Mesendoderm (in vitro differentiated cells): ENCODE measurements around the gene KCNK2.

Experiments
- DNase-seq: peaks from one replicate; pipeline ENCODE4 v3.0.0; 2013
- H2AK5ac ChIP-seq: 2 replicates; pipeline ENCODE4 v1.6.1; 2013; ENCODE audit warnings: low read length, inconsistent platforms
- H2BK120ac ChIP-seq: 2 replicates; pipeline ENCODE4 v1.6.1; 2013; ENCODE audit warnings: low read depth, mild to moderate bottlenecking, low read length, moderate library complexity, mixed read lengths
- H2BK15ac ChIP-seq: replicated peaks from 2 replicates; pipeline ENCODE4 v1.6.1; 2013; ENCODE audit warnings: low read depth, mild to moderate bottlenecking, moderate library complexity
- H2BK5ac ChIP-seq: 2 replicates; pipeline ENCODE4 v1.6.1; 2013; ENCODE audit warnings: low read length, inconsistent platforms
- H3K18ac ChIP-seq: 2 replicates; pipeline ENCODE4 v1.6.1; 2013; ENCODE audit warnings: mild to moderate bottlenecking, low read length, mixed read lengths
- H3K23ac ChIP-seq: one replicate; pipeline ENCODE4 v1.6.1; 2013; ENCODE audit warnings: low read length
- H3K27ac ChIP-seq: 2 replicates; pipeline ENCODE4 v1.5.1; 2013; ENCODE audit warnings: low read depth, mild to moderate bottlenecking, inconsistent platforms, low read length, moderate library complexity
- H3K27me3 ChIP-seq: 2 replicates; pipeline ENCODE4 v1.6.1; 2013; ENCODE audit warnings: low read length, control low read depth, mild to moderate bottlenecking, inconsistent platforms; ENCODE audit not compliant: insufficient read depth, poor library complexity
- H3K36me3 ChIP-seq: 2 replicates; pipeline ENCODE4 v1.6.1; 2013; ENCODE audit warnings: low read length, inconsistent platforms; ENCODE audit not compliant: control insufficient read depth, insufficient read depth
- H3K4ac ChIP-seq: one replicate; pipeline ENCODE4 v1.6.1; 2013; ENCODE audit warnings: low read depth, mild to moderate bottlenecking, low read length, moderate library complexity
- H3K4me1 ChIP-seq: 2 replicates; pipeline ENCODE4 v1.6.1; 2013; ENCODE audit warnings: low read depth, low read length, inconsistent platforms; ENCODE audit not compliant: control insufficient read depth
- H3K4me2 ChIP-seq: 2 replicates; pipeline ENCODE4 v1.6.1; 2013; ENCODE audit warnings: low read length
- H3K4me3 ChIP-seq: 2 replicates; pipeline ENCODE4 v1.5.1; 2013; ENCODE audit warnings: mild to moderate bottlenecking, low read length
- H3K56ac ChIP-seq: one replicate; pipeline ENCODE4 v1.6.1; 2013; ENCODE audit warnings: low read length
- H3K79me1 ChIP-seq: 2 replicates; pipeline ENCODE4 v1.6.1; 2013; ENCODE audit warnings: low read length, inconsistent platforms
- H3K79me2 ChIP-seq: 2 replicates; pipeline ENCODE4 v1.6.1; 2013; ENCODE audit warnings: mild to moderate bottlenecking, low read length; ENCODE audit not compliant: control insufficient read depth, insufficient read depth
- H3K9ac ChIP-seq: 2 replicates; pipeline ENCODE4 v1.6.1; 2013; ENCODE audit warnings: low read length, inconsistent platforms
- H4K5ac ChIP-seq: one replicate; pipeline ENCODE4 v1.6.1; 2013; ENCODE audit warnings: low read length
- H4K8ac ChIP-seq: one replicate; pipeline ENCODE4 v1.6.1; 2013; ENCODE audit warnings: low read depth, mild to moderate bottlenecking, control low read depth, low read length, moderate library complexity
- WGBS: extraction: QIAGEN DNeasy Blood & Tissue Kit; methylation state at CpG from one replicate; pipeline ENCODE4 v1.1.7; 2013; ENCODE audit warnings: low lambda C conversion rate, missing lambda C conversion rate; ENCODE audit not compliant: insufficient coverage; ENCODE audit errors: extremely low coverage; 5-methylcytosine and 5-hydroxymethylcytosine counted together

Gene KCNK2

DNA sequence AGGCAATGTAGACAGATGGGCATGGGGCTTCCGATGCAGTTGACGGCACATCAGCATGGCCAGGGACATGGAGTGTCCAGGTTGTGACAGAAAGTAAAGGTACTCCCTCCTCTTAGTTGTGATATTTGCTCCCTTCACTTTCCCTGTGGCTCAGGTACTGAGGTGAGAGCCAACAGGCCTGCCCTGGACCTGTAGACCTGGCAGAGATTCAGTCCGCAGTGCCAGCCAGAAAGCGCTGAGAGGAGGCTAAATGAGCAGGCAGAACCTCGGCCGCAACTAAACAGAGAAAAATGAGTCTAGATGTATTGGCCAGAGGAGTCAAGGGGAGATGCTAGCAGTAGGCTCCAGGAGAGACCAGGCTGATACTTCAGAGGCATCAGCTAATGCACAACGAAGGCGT, 22.6 kb upstream of the KCNK2 start:
- no peak overlapping the region for H4K8ac ChIP-seq
- H3K27ac ChIP-seq, result no peak overlapping the region
- no peak overlapping the region for H3K56ac ChIP-seq
- no peak overlapping the region for H4K5ac ChIP-seq
- no peak overlapping the region for H2BK15ac ChIP-seq
- no peak overlapping the region for H2BK5ac ChIP-seq
- no peaks in the 10 kb centered on the region for H3K4me1 ChIP-seq
- no peak overlapping the region for H3K4ac ChIP-seq
- no peaks in the 10 kb centered on the region for H3K79me1 ChIP-seq
- no peaks in the 10 kb centered on the region for H3K27me3 ChIP-seq
- no peak overlapping the region for H3K18ac ChIP-seq
- no peak overlapping the region for H2AK5ac ChIP-seq
- H3K79me2 ChIP-seq, result no peaks in the 10 kb centered on the region
- no CpG with 5 or more reads among the region's 8 CpGs for WGBS
- H3K4me3 ChIP-seq, result no peak overlapping the region
- H2BK120ac ChIP-seq, result no peak overlapping the region
- H3K23ac ChIP-seq, result no peak overlapping the region
- no peak overlapping the region for H3K4me2 ChIP-seq
- H3K9ac ChIP-seq, result no peak overlapping the region
- no peak for DNase-seq
- no peaks in the 10 kb centered on the region for H3K36me3 ChIP-seq

DNA sequence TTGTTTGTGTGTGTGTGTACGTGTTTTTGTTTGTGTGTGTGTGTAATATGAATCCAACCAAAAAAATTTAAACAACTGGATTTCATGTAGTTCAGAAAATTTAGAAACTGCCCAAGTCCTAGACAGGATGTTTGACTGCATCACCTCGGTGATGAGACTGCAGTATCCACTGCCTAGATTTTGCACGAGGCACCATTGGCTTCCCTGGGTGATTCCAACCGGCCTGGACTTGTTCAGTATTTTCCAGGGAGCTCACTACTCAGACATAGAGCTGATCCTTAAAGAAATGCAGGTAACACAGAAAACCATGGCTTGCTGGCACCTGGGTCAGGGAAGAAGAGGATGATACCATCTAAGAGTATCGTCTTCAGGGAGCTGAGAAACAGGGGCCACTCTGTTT, 18.2 kb upstream of the KCNK2 start:
- H3K18ac ChIP-seq, result no peak overlapping the region
- no peak overlapping the region for H3K4me3 ChIP-seq
- no peaks in the 10 kb centered on the region for H3K4me1 ChIP-seq
- H3K9ac ChIP-seq, result no peak overlapping the region
- 100% methylated on average over 1 of the region's 5 CpGs for WGBS
- H3K4me2 ChIP-seq, result no peak overlapping the region
- no peak overlapping the region for H4K8ac ChIP-seq
- H2BK120ac ChIP-seq, result no peak overlapping the region
- no peak overlapping the region for H4K5ac ChIP-seq
- H2BK5ac ChIP-seq, result no peak overlapping the region
- H3K4ac ChIP-seq, result no peak overlapping the region
- H3K36me3 ChIP-seq, result no peaks in the 10 kb centered on the region
- no peak overlapping the region for H2AK5ac ChIP-seq
- H3K79me1 ChIP-seq, result no peaks in the 10 kb centered on the region
- no peaks in the 10 kb centered on the region for H3K27me3 ChIP-seq
- no peak overlapping the region for H2BK15ac ChIP-seq
- H3K27ac ChIP-seq, result no peak overlapping the region
- H3K23ac ChIP-seq, result no peak overlapping the region
- H3K56ac ChIP-seq, result no peak overlapping the region
- no peaks in the 10 kb centered on the region for H3K79me2 ChIP-seq
- no peak for DNase-seq

DNA sequence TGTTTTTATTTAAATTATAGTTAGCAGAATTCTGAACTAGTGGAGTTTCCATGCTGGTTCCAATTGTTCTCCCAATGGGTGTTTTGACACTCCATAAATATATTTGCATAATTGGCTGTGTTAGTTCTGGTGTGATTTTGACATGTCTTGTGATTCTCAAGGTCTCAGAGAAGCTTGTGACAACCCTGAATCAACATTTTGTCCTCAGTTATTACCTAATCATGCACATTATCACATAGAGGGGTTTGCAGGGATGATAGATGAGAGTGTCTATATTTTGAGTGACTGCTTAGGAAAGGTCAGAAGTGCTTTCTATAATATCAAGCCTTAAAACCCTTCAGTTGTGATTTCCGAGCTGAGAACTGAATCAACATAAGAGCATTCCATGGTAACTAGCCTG, 11.5 kb upstream of the KCNK2 start:
- Histone ChIP-seq H2BK15ac (no peak overlapping the region), H3K79me1 (no peaks in the 10 kb centered on the region), H4K5ac (no peak overlapping the region), H2BK5ac (no peak overlapping the region), H3K27me3 (no peaks in the 10 kb centered on the region), H3K23ac (no peak overlapping the region), H2AK5ac (no peak overlapping the region), H3K9ac (no peak overlapping the region), H3K18ac (no peak overlapping the region), H3K4ac (no peak overlapping the region), H4K8ac (no peak overlapping the region), H3K4me2 (no peak overlapping the region), H3K4me3 (no peak overlapping the region), H3K79me2 (no peaks in the 10 kb centered on the region), H3K36me3 (no peaks in the 10 kb centered on the region), H3K27ac (no peak overlapping the region), H3K4me1 (no peaks in the 10 kb centered on the region), H3K56ac (no peak overlapping the region), H2BK120ac (no peak overlapping the region)
- WGBS, result no CpG with 5 or more reads among the region's 1 CpG
- DNase-seq, result no peak

DNA sequence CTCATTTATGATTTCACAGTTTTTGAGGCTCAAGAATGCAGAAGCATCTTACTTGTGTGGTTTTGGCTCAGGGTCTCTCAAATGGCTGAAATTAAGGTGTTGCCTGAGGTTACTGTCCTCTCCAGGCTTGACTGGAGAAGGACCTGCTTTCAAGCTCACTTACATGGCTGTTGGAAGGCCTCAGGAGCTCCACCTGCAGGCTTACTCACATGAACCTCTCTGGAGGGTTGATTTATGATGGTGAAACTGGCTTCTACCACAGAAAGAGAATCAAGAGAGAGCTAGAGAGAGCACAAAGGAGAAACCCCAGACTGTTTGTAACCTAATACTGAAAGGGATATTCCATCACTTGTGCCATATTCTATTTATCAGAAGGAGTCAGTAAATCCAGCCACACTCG, 6.2 kb upstream of the KCNK2 start:
- Histone ChIP-seq H3K9ac (no peak overlapping the region), H4K8ac (no peak overlapping the region), H3K4me2 (no peak overlapping the region), H3K27ac (no peak overlapping the region), H3K27me3 (peaks cover 11% of the 10 kb centered on the region), H2BK5ac (no peak overlapping the region), H2BK120ac (no peak overlapping the region), H3K36me3 (no peaks in the 10 kb centered on the region), H3K79me1 (no peaks in the 10 kb centered on the region), H3K79me2 (no peaks in the 10 kb centered on the region), H2AK5ac (no peak overlapping the region), H3K4ac (no peak overlapping the region), H2BK15ac (no peak overlapping the region), H3K18ac (no peak overlapping the region), H3K4me1 (no peaks in the 10 kb centered on the region), H3K4me3 (no peak overlapping the region), H3K56ac (no peak overlapping the region), H4K5ac (no peak overlapping the region), H3K23ac (no peak overlapping the region)
- peak; percentile 84 for DNase-seq
- no CpG with 5 or more reads among the region's 1 CpG for WGBS

DNA sequence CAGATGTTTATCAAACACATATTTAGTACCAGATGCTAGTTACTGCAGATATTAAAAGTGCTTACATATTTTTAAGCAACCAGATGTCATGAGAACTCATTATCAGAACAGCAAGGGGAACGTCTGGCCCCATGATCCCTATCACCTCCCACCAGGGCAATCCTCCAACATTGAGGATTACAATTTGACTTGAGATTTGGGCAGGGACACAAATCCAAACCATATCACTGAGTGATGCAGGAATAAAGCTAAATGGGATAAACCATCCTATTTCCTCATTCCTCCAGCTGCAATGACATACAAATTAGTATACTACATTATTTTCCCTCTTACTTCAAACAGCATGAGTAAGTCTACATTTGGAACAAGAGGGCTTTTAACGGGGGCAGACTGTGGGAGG, 3.1 kb upstream of the KCNK2 start:
- peaks cover 25% of the 10 kb centered on the region for H3K27me3 ChIP-seq
- no peak overlapping the region for H2BK120ac ChIP-seq
- no peak overlapping the region for H3K4me3 ChIP-seq
- H3K27ac ChIP-seq, result no peak overlapping the region
- no peak overlapping the region for H3K18ac ChIP-seq
- no peak overlapping the region for H3K23ac ChIP-seq
- no peak overlapping the region for H4K8ac ChIP-seq
- DNase-seq, result no peak
- WGBS, result no CpG with 5 or more reads among the region's 2 CpGs
- no peak overlapping the region for H2AK5ac ChIP-seq
- no peak overlapping the region for H3K4me2 ChIP-seq
- H3K4me1 ChIP-seq, result peaks cover 1% of the 10 kb centered on the region
- H4K5ac ChIP-seq, result no peak overlapping the region
- H3K36me3 ChIP-seq, result no peaks in the 10 kb centered on the region
- no peak overlapping the region for H3K56ac ChIP-seq
- no peak overlapping the region for H2BK15ac ChIP-seq
- no peak overlapping the region for H3K9ac ChIP-seq
- no peaks in the 10 kb centered on the region for H3K79me2 ChIP-seq
- H3K4ac ChIP-seq, result no peak overlapping the region
- no peaks in the 10 kb centered on the region for H3K79me1 ChIP-seq
- H2BK5ac ChIP-seq, result no peak overlapping the region

DNA sequence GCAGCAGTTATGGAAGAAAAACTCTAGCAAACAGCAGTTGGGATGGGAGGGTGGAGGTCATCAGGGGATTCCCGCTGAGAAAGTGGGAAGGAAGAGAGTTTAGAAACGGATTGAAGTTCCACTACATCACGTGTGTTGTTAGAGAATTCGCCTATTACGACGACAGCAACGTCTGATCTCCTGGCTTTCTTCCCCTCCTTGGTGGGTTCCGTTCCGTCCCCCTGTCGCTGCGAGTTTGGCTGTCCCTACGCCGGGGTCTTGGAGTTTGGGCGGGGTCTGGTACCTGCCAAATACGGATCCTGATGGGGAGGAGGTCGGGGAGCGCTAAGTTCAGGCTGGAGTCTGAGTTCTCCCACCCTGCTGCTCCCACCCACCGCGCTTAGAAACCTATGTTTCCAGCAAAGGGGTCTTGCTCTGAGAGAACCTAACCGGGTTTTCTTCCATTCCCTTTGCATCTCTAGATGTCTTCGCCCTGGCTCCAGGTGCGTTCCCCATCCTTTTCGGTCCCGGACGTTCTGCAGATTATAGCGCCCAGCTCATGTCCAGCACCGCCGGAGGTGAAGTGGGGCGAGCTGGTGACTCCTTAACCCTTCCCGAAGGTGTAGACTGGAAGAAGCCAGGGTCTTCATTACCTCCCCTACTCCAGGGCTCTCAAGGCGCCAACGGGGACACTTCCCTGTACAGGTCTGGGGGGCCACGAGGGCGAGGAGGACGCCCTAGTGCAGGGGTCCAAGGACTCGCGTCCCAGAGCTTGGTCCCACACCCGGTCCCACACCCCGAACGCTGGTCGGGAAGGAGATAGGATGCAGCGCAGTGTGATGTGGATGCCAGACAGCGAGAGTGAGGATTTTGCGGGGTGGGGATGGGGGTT, 641 bp upstream of the KCNK2 start:
- Histone ChIP-seq H3K79me2 (no peaks in the 10 kb centered on the region), H2BK15ac (no peak overlapping the region), H3K56ac (no peak overlapping the region), H4K5ac (no peak overlapping the region), H3K4me1 (peaks cover 1% of the 10 kb centered on the region), H3K23ac (no peak overlapping the region), H3K9ac (no peak overlapping the region), H2BK5ac (no peak overlapping the region), H2BK120ac (no peak overlapping the region), H3K36me3 (no peaks in the 10 kb centered on the region), H4K8ac (no peak overlapping the region), H3K27ac (no peak overlapping the region), H3K4me2 (peak overlapping the region; percentile 66), H3K79me1 (no peaks in the 10 kb centered on the region), H3K4me3 (no peak overlapping the region), H3K18ac (no peak overlapping the region), H3K4ac (no peak overlapping the region), H2AK5ac (no peak overlapping the region), H3K27me3 (peaks cover 26% of the 10 kb centered on the region)
- WGBS, result no CpG with 5 or more reads among the region's 44 CpGs
- DNase-seq, result peak; percentile 8
